Measurements from ENCODE around the gene BAIAP2L1. TPM values are rescaled to one million over a fixed set of nuclear protein-coding genes. Genes with fewer than 3 reads are reported as not detected.

The BAIAP2L1 gene
- total and polyA plus RNA-seq, 2 experiments from 2014 or later, result 5.9 to 7.4 TPM

- no peak for DNase-seq
- Histone ChIP-seq H4K20me1 (ENCODE audit: insufficient read depth) (0 out of 2 replicates have a peak, but pooled peaks cover 2% of the 10 kb centered on the region), H3K4me1 (ENCODE audit: insufficient read depth) (no peaks in the 10 kb centered on the region), H3K9me2 (ENCODE audit: insufficient read depth) (no peaks in the 10 kb centered on the region), H3K27me3 (replicated peaks; ENCODE audit: insufficient read depth) (no peaks in the 10 kb centered on the region), H3K4me2 (ENCODE audit: unreplicated experiment) (no peak overlapping the region), H3K9ac (no peak overlapping the region), H3K4me3 (no peak overlapping the region), H3K27ac (no peak overlapping the region), H2AFZ (no peak overlapping the region), H3K9me3 (ENCODE audit: low read depth) (no peaks in the 10 kb centered on the region), H3K79me2 (ENCODE audit: insufficient read depth) (peaks cover 57% of the 10 kb centered on the region), H3F3A (ENCODE audit: insufficient read depth) (peaks cover 5% of the 10 kb centered on the region; the same call in 1 of the 2 replicates), H3K36me3 (ENCODE audit: low read depth) (peaks cover 34% of the 10 kb centered on the region)
- in situ Hi-C loops (cut with MboI), result loop anchor here (25.0 kb wide), 1 partner anchor 444 kb away; no protein-coding TSS in a partner anchor
- TF ChIP-seq EZH2 (IDR thresholded peaks at IDR 0.05; ENCODE audit: insufficient read depth, poor library complexity, severe bottlenecking), result no peak
- 82% methylated on average over 17 of the region's 17 CpGs for WGBS, 2 experiments (ENCODE audit: low coverage in 1 of 2, low lambda C conversion rate in 2 of 2, missing lambda C conversion rate in 2 of 2)
Measured at GRCh38 chr7:98293265-98293664, 107.6 kb downstream of the BAIAP2L1 start.

- 0 out of 2 replicates have a peak, but pooled peaks cover 2% of the 10 kb centered on the region for H4K20me1 ChIP-seq (ENCODE audit: insufficient read depth)
- H3K4me1 ChIP-seq (ENCODE audit: insufficient read depth), result peaks cover 7% of the 10 kb centered on the region
- H3K9me2 ChIP-seq (ENCODE audit: insufficient read depth), result no peaks in the 10 kb centered on the region
- no peak overlapping the region for H3K27ac ChIP-seq
- H3F3A ChIP-seq (ENCODE audit: insufficient read depth), result peaks cover 5% of the 10 kb centered on the region; the same call in 1 of the 2 replicates
- in situ Hi-C loops (cut with MboI), result loop anchor here (25.0 kb wide), 1 partner anchor 446 kb away; no protein-coding TSS in a partner anchor
- TF ChIP-seq EZH2 (IDR thresholded peaks at IDR 0.05; ENCODE audit: insufficient read depth, poor library complexity, severe bottlenecking), result no peak
- TF ChIP-seq EZH2phosphoT487 (IDR thresholded peaks at IDR 0.05; ENCODE audit: insufficient read depth, low read depth), result no peak
- H3K9ac ChIP-seq, result no peak overlapping the region
- peak; percentile 27 for DNase-seq
- WGBS, 2 experiments (ENCODE audit: low coverage in 1 of 2, low lambda C conversion rate in 2 of 2, missing lambda C conversion rate in 2 of 2), result 89% methylated on average over 7 of the region's 7 CpGs
- no peaks in the 10 kb centered on the region for H3K9me3 ChIP-seq (ENCODE audit: low read depth)
- H2AFZ ChIP-seq, result no peak overlapping the region
- no peak overlapping the region for H3K4me2 ChIP-seq (ENCODE audit: unreplicated experiment)
- H3K79me2 ChIP-seq (ENCODE audit: insufficient read depth), result peaks cover 70% of the 10 kb centered on the region
- no peak overlapping the region for H3K4me3 ChIP-seq
- H3K36me3 ChIP-seq (ENCODE audit: low read depth), result peaks cover 34% of the 10 kb centered on the region
- H3K27me3 ChIP-seq (replicated peaks; ENCODE audit: insufficient read depth), result no peaks in the 10 kb centered on the region
Measured at GRCh38 chr7:98291717-98292116, 109.2 kb downstream of the BAIAP2L1 start.

GRCh38 chr7:98289333-98289875 is 111.5 kb downstream of the BAIAP2L1 start:
- H4K20me1 ChIP-seq (ENCODE audit: insufficient read depth), result 0 out of 2 replicates have a peak, but pooled peaks cover 2% of the 10 kb centered on the region
- WGBS, 2 experiments (ENCODE audit: low coverage in 1 of 2, low lambda C conversion rate in 2 of 2, missing lambda C conversion rate in 2 of 2), result 81 to 89% methylated on average over 4 of the region's 4 CpGs
- DNase-seq, result no peak
- peaks cover 4% of the 10 kb centered on the region; the same call in 1 of the 2 replicates for H3F3A ChIP-seq (ENCODE audit: insufficient read depth)
- no peak overlapping the region for H2AFZ ChIP-seq
- H3K36me3 ChIP-seq (ENCODE audit: low read depth), result peaks cover 32% of the 10 kb centered on the region
- no peak overlapping the region for H3K4me3 ChIP-seq
- H3K4me1 ChIP-seq (ENCODE audit: insufficient read depth), result peaks cover 28% of the 10 kb centered on the region
- H3K4me2 ChIP-seq (ENCODE audit: unreplicated experiment), result no peak overlapping the region
- peaks cover 93% of the 10 kb centered on the region for H3K79me2 ChIP-seq (ENCODE audit: insufficient read depth)
- in situ Hi-C loops (cut with MboI), result loop anchor here (25.0 kb wide), 1 partner anchor 448 kb away; no protein-coding TSS in a partner anchor
- H3K9me2 ChIP-seq (ENCODE audit: insufficient read depth), result no peaks in the 10 kb centered on the region
- H3K9ac ChIP-seq, result no peak overlapping the region
- H3K9me3 ChIP-seq (ENCODE audit: low read depth), result no peaks in the 10 kb centered on the region
- no peaks in the 10 kb centered on the region for H3K27me3 ChIP-seq (replicated peaks; ENCODE audit: insufficient read depth)
- H3K27ac ChIP-seq, result peak overlapping the region; percentile 32
- TF ChIP-seq EZH2phosphoT487 (IDR thresholded peaks at IDR 0.05; ENCODE audit: insufficient read depth, low read depth), result no peak
- TF ChIP-seq EZH2 (IDR thresholded peaks at IDR 0.05; ENCODE audit: insufficient read depth, poor library complexity, severe bottlenecking), result no peak

- H3K4me3 ChIP-seq, result no peak overlapping the region
- no peak overlapping the region for H3K9ac ChIP-seq
- no peak overlapping the region for H3K4me2 ChIP-seq (ENCODE audit: unreplicated experiment)
- peak; percentile 7 for DNase-seq
- 0 out of 2 replicates have a peak, but pooled peaks cover 2% of the 10 kb centered on the region for H4K20me1 ChIP-seq (ENCODE audit: insufficient read depth)
- H3K9me2 ChIP-seq (ENCODE audit: insufficient read depth), result no peaks in the 10 kb centered on the region
- 83 to 88% methylated on average over 12 of the region's 12 CpGs for WGBS, 2 experiments (ENCODE audit: low coverage in 1 of 2, low lambda C conversion rate in 2 of 2, missing lambda C conversion rate in 2 of 2)
- peak overlapping the region; percentile 10; the same call in 1 of the 2 replicates for H3K27ac ChIP-seq
- no peaks in the 10 kb centered on the region for H3K27me3 ChIP-seq (replicated peaks; ENCODE audit: insufficient read depth)
- H3K36me3 ChIP-seq (ENCODE audit: low read depth), result peaks cover 22% of the 10 kb centered on the region
- in situ Hi-C loops (cut with MboI), result loop anchor here (25.0 kb wide), 1 partner anchor 449 kb away; no protein-coding TSS in a partner anchor
- no peaks in the 10 kb centered on the region for H3K9me3 ChIP-seq (ENCODE audit: low read depth)
- H3F3A ChIP-seq (ENCODE audit: insufficient read depth), result peaks cover 4% of the 10 kb centered on the region; the same call in 1 of the 2 replicates
- no peak overlapping the region for H2AFZ ChIP-seq
- peaks cover 100% of the 10 kb centered on the region for H3K79me2 ChIP-seq (ENCODE audit: insufficient read depth)
- H3K4me1 ChIP-seq (ENCODE audit: insufficient read depth), result peaks cover 28% of the 10 kb centered on the region
- TF ChIP-seq EZH2phosphoT487 (IDR thresholded peaks at IDR 0.05; ENCODE audit: insufficient read depth, low read depth) (no peak), EZH2 (IDR thresholded peaks at IDR 0.05; ENCODE audit: insufficient read depth, poor library complexity, severe bottlenecking) (no peak)
Measured at GRCh38 chr7:98288064-98288823, 112.6 kb downstream of the BAIAP2L1 start.

Data from GM23248 (cell line).